Measurements from ENCODE around the gene TM4SF4.

The TM4SF4 gene

GRCh38 chr3:149494022-149494758, 19.7 kb downstream of the TM4SF4 start:
- TF ChIP-seq CTCF (conservative IDR thresholded peaks at IDR 0.05; ENCODE audit: low read length): peak; percentile 93
- no peak overlapping the region for H3K4me3 ChIP-seq (ENCODE audit: low read length)
- DNase-seq (ENCODE audit: low read depth): peak; percentile 71

GRCh38 chr3:149494759-149495580, 20.5 kb downstream of the TM4SF4 start:
- H3K4me3 ChIP-seq (ENCODE audit: low read length): no peak overlapping the region
- DNase-seq (ENCODE audit: low read depth): peak; percentile 54
- TF ChIP-seq CTCF (conservative IDR thresholded peaks at IDR 0.05; ENCODE audit: low read length): no peak

GRCh38 chr3:149495581-149496125, 21.2 kb downstream of the TM4SF4 start:
- DNase-seq (ENCODE audit: low read depth): no peak
- no peak overlapping the region for H3K4me3 ChIP-seq (ENCODE audit: low read length)
- no peak for TF ChIP-seq CTCF (conservative IDR thresholded peaks at IDR 0.05; ENCODE audit: low read length)

- no peak for TF ChIP-seq CTCF (conservative IDR thresholded peaks at IDR 0.05; ENCODE audit: low read length)
- H3K4me3 ChIP-seq (ENCODE audit: low read length): no peak overlapping the region
- no peak for DNase-seq (ENCODE audit: low read depth)
These were observed 22.4 kb downstream of the TM4SF4 start for GRCh38 chr3:149496891-149497290.

- H3K4me3 ChIP-seq (ENCODE audit: low read length): no peak overlapping the region
- TF ChIP-seq CTCF (conservative IDR thresholded peaks at IDR 0.05; ENCODE audit: low read length): no peak
- no peak for DNase-seq (ENCODE audit: low read depth)
These were observed 23.6 kb downstream of the TM4SF4 start for GRCh38 chr3:149497966-149498670.

GRCh38 chr3:149501524-149501923, 27.0 kb downstream of the TM4SF4 start:
- DNase-seq (ENCODE audit: low read depth): peak; percentile 90
- TF ChIP-seq CTCF (conservative IDR thresholded peaks at IDR 0.05; ENCODE audit: low read length): no peak
- no peak overlapping the region for H3K4me3 ChIP-seq (ENCODE audit: low read length)
